Retinal pigment epithelial cell (primary cell): ENCODE data around the gene SUSD1.
"Not testable (repeated sequence)": the region's sequence is repeated elsewhere in the genome, so short reads cannot be mapped to it uniquely, and the experiment has no call there.

Source experiments
- DNase-seq: peaks from one replicate; pipeline ENCODE4 v3.0.0-alpha.2; 2010; ENCODE audit warnings: low read depth
- H3K4me3 ChIP-seq: 2 replicates; pipeline ENCODE4 v1.5.1; 2011; ENCODE audit warnings: mild to moderate bottlenecking, low read length, control low read depth, moderate library complexity
- TF ChIP-seq, protein P1 (sequence below): conservative IDR thresholded peaks from 2 replicates; pipeline ENCODE4 v1.5.1; 2011; ENCODE audit warnings: low read depth, low read length, control low read depth, inconsistent platforms

Gene SUSD1

GRCh38 chr9:112081918-112082729, 93.0 kb downstream of the SUSD1 start:
- H3K4me3 ChIP-seq = no peak overlapping the region
- no peak for DNase-seq
- TF ChIP-seq, protein P1, sequence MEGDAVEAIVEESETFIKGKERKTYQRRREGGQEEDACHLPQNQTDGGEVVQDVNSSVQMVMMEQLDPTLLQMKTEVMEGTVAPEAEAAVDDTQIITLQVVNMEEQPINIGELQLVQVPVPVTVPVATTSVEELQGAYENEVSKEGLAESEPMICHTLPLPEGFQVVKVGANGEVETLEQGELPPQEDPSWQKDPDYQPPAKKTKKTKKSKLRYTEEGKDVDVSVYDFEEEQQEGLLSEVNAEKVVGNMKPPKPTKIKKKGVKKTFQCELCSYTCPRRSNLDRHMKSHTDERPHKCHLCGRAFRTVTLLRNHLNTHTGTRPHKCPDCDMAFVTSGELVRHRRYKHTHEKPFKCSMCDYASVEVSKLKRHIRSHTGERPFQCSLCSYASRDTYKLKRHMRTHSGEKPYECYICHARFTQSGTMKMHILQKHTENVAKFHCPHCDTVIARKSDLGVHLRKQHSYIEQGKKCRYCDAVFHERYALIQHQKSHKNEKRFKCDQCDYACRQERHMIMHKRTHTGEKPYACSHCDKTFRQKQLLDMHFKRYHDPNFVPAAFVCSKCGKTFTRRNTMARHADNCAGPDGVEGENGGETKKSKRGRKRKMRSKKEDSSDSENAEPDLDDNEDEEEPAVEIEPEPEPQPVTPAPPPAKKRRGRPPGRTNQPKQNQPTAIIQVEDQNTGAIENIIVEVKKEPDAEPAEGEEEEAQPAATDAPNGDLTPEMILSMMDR = no peak

DNA sequence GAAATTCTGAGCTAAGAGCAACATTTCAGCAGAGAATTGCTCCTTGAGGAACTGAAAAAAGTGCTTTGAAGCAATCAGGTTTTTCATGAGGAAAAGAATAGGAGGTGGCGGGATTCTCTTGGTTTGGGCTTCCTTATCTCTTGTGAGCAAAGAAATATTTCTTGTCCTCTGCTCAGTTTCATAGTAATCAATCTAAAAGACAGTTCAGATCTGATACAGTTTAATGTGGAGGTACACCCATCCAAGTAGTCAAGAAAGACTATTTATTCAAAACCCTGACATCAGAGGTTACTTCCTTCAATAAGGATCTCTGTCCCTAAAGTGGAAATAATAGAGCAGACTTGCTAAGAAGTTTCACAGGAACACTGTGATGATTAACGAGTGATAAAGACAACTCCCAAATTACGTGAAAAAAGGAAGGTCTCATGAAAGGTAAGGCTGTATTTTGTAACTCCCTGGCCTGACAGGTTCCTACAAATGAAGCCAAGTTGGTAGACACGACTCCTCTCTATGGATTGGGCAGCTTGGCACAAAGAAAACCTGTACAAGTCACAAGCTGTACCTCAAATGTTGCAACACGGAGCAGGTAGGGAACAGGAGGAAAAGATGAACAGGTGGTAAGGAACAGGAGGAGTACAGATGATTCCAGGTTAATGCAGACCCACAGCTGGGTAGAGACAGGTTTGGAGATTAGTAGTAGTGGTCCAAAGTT, 94.1 kb downstream of the SUSD1 start:
- TF ChIP-seq, protein P1 = no peak
- no peak for DNase-seq
- no peak overlapping the region for H3K4me3 ChIP-seq

DNA sequence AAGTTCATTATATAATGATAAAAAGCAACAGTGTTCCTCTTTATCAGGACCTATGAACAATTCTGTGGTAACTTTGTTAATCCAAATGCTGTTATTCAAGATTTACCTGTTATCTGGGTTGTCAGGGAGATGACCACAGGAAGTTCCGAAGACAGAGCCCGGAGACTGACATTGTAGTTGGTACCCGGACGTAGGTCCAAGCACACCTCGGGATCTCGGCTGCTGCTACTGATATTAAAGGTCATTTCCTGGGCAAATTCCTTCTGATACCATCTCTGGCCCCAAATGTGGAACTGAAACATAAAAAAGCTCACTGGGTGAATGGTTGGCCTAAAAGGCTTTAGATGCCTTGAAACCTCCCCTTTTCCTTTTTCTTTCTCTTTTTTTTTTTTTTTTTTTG, 96.7 kb downstream of the SUSD1 start:
- TF ChIP-seq, protein P1 = no peak
- no peak overlapping the region for H3K4me3 ChIP-seq
- no peak for DNase-seq

DNA sequence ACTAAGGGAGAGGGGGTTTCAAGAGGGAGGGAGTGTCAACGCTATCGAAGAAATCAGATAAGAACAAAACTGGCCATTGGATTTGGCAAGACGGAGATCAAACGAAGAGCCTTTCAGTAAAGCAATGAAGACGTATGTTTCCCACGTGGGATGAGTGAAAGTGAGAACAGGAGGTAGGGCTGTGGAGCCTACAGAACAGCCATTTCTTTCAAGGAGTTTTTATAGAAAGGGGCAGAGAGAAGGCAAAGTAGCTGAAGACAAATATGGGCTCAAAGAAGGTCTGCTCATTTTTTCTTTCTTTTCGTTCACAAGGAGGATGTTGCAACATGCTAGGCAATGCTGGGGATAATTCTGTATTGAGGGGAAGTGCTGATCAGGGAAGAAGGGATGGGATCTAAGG, 98.3 kb downstream of the SUSD1 start:
- TF ChIP-seq, protein P1 = no peak
- no peak for DNase-seq
- no peak overlapping the region for H3K4me3 ChIP-seq

DNA sequence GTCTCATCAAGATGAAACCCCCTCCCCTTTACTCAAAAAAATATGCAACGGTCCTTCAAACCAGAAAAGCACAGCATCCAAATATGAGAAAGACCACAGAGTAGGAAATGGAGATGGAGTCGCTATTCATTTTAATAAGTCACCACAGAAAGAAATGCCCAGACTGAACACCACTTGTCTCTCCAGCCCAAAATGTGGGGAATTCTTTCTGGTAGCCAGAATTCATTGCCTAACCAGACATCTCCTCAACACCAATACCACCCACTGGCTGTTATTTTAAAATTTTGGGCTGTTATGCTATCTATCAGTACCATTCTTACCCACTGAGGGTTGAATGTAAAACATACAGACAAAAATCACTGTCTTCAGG, 100.1 kb downstream of the SUSD1 start:
- TF ChIP-seq, protein P1 = no peak
- DNase-seq = no peak
- no peak overlapping the region for H3K4me3 ChIP-seq

- H3K4me3 ChIP-seq = no peak overlapping the region
These were observed 100.7 kb downstream of the SUSD1 start for GRCh38 chr9:112074250-112075008.

DNA sequence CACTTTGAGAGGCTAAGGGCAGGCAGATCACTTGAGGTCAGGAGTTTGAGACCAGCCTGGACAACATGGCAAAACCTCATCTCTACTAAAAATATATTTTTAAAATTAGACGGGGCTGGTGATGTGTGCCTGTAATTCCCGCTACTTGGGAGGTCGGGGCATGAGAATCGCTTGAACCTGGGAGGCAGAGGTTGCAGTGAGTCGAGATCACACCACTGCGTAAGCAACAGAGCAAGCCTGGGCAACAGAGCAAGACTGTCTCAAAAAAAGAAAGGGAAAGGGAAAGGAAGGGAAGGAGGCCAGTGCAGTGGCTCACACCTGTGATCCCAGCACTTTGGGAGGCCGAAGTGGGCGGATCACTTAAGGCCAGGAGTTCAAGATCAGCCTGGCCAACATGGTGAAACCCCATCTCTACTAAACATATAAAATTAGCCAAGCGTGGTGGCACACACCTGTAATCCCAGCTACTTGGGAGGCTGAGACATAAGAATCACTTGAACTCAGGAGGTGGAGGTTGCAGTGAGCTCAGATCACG, 101.4 kb downstream of the SUSD1 start:
- not testable (repeated sequence) for H3K4me3 ChIP-seq, DNase-seq

More at GRCh38 chr9:112074250-112075008, 100.7 kb downstream of the SUSD1 start:
- TF ChIP-seq, protein P1 = peak; percentile 95
- no peak for DNase-seq
